ENCODE results near the gene OR2AT4.
"Not testable (repeated sequence)": the region's sequence is repeated elsewhere in the genome, so short reads cannot be mapped to it uniquely, and the experiment has no call there.

OR2AT4 gene

DNA sequence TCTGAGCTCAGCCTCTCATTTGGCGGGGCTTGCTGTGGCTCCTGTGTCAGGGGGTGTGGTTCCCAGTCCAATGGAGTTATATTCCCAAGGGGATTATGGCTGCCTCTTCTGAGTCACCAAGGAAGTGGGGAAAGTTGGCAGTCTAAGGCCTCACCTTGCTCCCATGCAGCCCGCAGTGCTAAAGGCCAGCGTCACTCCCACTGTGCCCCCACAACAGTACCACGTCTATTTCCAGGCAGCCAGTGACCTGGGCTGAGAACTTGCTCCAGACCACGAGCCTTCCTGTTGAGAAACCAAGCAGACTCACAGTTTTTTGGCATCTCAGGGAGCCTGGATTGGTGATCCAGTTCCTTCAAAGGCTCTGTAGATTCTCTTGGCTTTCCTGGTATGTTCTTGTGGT is 45.6 kb downstream of the OR2AT4 start:
- Histone ChIP-seq H3K27ac (replicated peaks) (no peak overlapping the region), H3K4me3 (replicated peaks; ENCODE audit: insufficient read depth, low read length) (no peak overlapping the region), H3K27me3 (ENCODE audit: insufficient read depth, poor library complexity, severe bottlenecking) (peaks cover 7% of the 10 kb centered on the region)
- no peak for DNase-seq (ENCODE audit: low read depth in 1 of 2, low spot score in 1 of 2)
- TF ChIP-seq SPI1 (IDR thresholded peaks at IDR 0.05; ENCODE audit: borderline replicate concordance, low read depth) (no peak), POLR2AphosphoS5 (IDR thresholded peaks at IDR 0.05; ENCODE audit: low read depth) (no peak), REST (IDR thresholded peaks at IDR 0.05; ENCODE audit: insufficient replicate concordance, low read depth) (no peak), GABPA (IDR thresholded peaks at IDR 0.05; ENCODE audit: low read depth) (no peak)
- TF ChIP-seq, protein P1, sequence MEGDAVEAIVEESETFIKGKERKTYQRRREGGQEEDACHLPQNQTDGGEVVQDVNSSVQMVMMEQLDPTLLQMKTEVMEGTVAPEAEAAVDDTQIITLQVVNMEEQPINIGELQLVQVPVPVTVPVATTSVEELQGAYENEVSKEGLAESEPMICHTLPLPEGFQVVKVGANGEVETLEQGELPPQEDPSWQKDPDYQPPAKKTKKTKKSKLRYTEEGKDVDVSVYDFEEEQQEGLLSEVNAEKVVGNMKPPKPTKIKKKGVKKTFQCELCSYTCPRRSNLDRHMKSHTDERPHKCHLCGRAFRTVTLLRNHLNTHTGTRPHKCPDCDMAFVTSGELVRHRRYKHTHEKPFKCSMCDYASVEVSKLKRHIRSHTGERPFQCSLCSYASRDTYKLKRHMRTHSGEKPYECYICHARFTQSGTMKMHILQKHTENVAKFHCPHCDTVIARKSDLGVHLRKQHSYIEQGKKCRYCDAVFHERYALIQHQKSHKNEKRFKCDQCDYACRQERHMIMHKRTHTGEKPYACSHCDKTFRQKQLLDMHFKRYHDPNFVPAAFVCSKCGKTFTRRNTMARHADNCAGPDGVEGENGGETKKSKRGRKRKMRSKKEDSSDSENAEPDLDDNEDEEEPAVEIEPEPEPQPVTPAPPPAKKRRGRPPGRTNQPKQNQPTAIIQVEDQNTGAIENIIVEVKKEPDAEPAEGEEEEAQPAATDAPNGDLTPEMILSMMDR (IDR thresholded peaks at IDR 0.05; ENCODE audit: insufficient read depth, low read length): no peak

GRCh38 chr11:75050516-75050915 is 46.2 kb downstream of the OR2AT4 start:
- H3K27me3 ChIP-seq (ENCODE audit: insufficient read depth, poor library complexity, severe bottlenecking): peaks cover 7% of the 10 kb centered on the region
- no peak for DNase-seq (ENCODE audit: low read depth in 1 of 2, low spot score in 1 of 2)
- no peak overlapping the region for H3K4me3 ChIP-seq (replicated peaks; ENCODE audit: insufficient read depth, low read length)
- TF ChIP-seq POLR2AphosphoS5 (IDR thresholded peaks at IDR 0.05; ENCODE audit: low read depth) (no peak), GABPA (IDR thresholded peaks at IDR 0.05; ENCODE audit: low read depth) (no peak), SPI1 (IDR thresholded peaks at IDR 0.05; ENCODE audit: borderline replicate concordance, low read depth) (no peak), REST (IDR thresholded peaks at IDR 0.05; ENCODE audit: insufficient replicate concordance, low read depth) (no peak)
- TF ChIP-seq, protein P1 (IDR thresholded peaks at IDR 0.05; ENCODE audit: insufficient read depth, low read length): no peak
- H3K27ac ChIP-seq (replicated peaks): no peak overlapping the region

DNA sequence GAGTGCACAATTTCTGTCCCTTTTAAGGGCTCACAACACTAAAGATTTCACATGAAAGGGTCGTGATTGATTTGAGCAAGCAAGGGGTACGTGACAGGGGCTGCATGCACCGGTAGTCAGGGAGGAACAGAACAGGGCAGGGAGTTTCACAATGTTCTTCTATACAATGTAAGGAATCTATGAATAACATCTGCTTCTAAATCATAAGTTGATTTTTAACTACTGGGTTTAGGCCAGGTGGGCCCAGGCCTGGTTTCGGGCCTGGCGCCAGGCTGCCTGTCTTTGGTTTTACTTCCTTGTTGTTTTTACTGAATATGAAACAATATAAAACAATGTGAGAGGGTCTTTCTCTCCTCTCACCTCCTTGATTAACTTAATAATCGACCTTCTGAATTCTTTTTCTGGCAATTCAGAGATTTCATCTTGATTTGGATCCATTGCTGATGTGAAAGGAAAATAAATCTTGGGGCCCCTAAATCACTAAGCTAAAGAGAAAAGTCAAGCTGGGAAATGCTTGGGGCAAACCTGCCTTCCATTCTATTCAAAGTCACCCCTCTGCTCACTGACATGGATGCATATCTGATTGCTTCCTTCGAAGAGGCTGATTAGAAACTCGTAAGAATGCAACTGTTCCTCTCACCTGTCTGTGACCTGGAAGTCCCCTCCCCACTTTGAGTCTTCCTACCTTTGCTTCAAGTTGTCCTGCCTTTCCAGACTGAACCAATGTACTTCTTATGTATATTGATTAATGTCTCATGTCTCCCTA is 47.0 kb downstream of the OR2AT4 start:
- not testable (repeated sequence) for H3K4me3 ChIP-seq (replicated peaks; ENCODE audit: insufficient read depth, low read length); H3K27me3 ChIP-seq (ENCODE audit: insufficient read depth, poor library complexity, severe bottlenecking); DNase-seq (ENCODE audit: low read depth in 1 of 2, low spot score in 1 of 2); H3K27ac ChIP-seq (replicated peaks)

GRCh38 chr11:75047191-75047590 is 49.5 kb downstream of the OR2AT4 start:
- Histone ChIP-seq H3K27me3 (ENCODE audit: insufficient read depth, poor library complexity, severe bottlenecking) (peaks cover 7% of the 10 kb centered on the region), H3K4me3 (replicated peaks; ENCODE audit: insufficient read depth, low read length) (no peak overlapping the region), H3K27ac (replicated peaks) (no peak overlapping the region)
- DNase-seq (ENCODE audit: low read depth in 1 of 2, low spot score in 1 of 2): no peak
- TF ChIP-seq SPI1 (IDR thresholded peaks at IDR 0.05; ENCODE audit: borderline replicate concordance, low read depth) (no peak), GABPA (IDR thresholded peaks at IDR 0.05; ENCODE audit: low read depth) (no peak), REST (IDR thresholded peaks at IDR 0.05; ENCODE audit: insufficient replicate concordance, low read depth) (no peak), POLR2AphosphoS5 (IDR thresholded peaks at IDR 0.05; ENCODE audit: low read depth) (no peak)
- TF ChIP-seq, protein P1 (IDR thresholded peaks at IDR 0.05; ENCODE audit: insufficient read depth, low read length): no peak

DNA sequence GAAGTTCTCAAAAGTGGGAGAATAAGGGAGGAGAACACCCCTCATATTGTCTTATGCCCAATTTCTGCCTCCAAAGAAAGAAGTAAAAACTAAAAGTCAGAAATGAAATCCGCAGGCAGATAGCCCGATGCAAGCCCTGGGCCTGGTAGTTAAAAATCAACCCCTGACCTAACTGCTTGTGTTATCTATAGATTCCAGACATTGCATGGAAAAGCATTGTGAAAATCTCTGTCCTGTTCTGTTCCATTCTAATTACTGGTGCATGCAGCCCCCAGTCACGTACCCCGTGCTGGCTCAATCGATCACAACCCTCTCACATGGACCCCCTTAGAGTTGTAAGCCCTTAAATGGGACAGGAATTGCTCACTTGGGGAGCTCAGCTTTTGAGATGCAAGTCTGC is 50.0 kb downstream of the OR2AT4 start:
- H3K27ac ChIP-seq (replicated peaks); DNase-seq (ENCODE audit: low read depth in 1 of 2, low spot score in 1 of 2); H3K27me3 ChIP-seq (ENCODE audit: insufficient read depth, poor library complexity, severe bottlenecking); H3K4me3 ChIP-seq (replicated peaks; ENCODE audit: insufficient read depth, low read length): not testable (repeated sequence)

Measured in HL-60 (cell line).